NCI-H1105 treated with DMSO at 0.1 percent for 48 hours (cell line): ENCODE results near the gene AGBL4.
A peak's percentile ranks its signal among the peaks of the same experiment; 100 is the strongest.

Source experiments
- DNase-seq: peaks from one replicate; lab custom pipeline; 2025; lab: John Stamatoyannopoulos, UW

AGBL4 gene

GRCh38 chr1:48720929-48721328 lies 1302.8 kb downstream of the AGBL4 start:
- no peak for DNase-seq

GRCh38 chr1:48718705-48719104 lies 1305.0 kb downstream of the AGBL4 start:
- DNase-seq: no peak

GRCh38 chr1:48718116-48718630 lies 1305.6 kb downstream of the AGBL4 start:
- no peak for DNase-seq

GRCh38 chr1:48717082-48717481 lies 1306.7 kb downstream of the AGBL4 start:
- DNase-seq: no peak

GRCh38 chr1:48715921-48716320 lies 1307.8 kb downstream of the AGBL4 start:
- DNase-seq: no peak

- DNase-seq: no peak
Measured at GRCh38 chr1:48710915-48711314, 1312.8 kb downstream of the AGBL4 start.

GRCh38 chr1:48710318-48710717 lies 1313.4 kb downstream of the AGBL4 start:
- DNase-seq: no peak

GRCh38 chr1:48704736-48705135 lies 1319.0 kb downstream of the AGBL4 start:
- no peak for DNase-seq

GRCh38 chr1:48701445-48701844 lies 1322.3 kb downstream of the AGBL4 start:
- no peak for DNase-seq

- peak; percentile 42 for DNase-seq
Measured at GRCh38 chr1:48697066-48697707, 1326.6 kb downstream of the AGBL4 start.

- DNase-seq: peak; percentile 83
Measured at GRCh38 chr1:48695161-48695560, 1328.6 kb downstream of the AGBL4 start.

- no peak for DNase-seq
Measured at GRCh38 chr1:48693674-48694320, 1330.0 kb downstream of the AGBL4 start.

- DNase-seq: no peak
Measured at GRCh38 chr1:48693180-48693579, 1330.6 kb downstream of the AGBL4 start.

- no peak for DNase-seq
Measured at GRCh38 chr1:48692235-48692634, 1331.5 kb downstream of the AGBL4 start.

- DNase-seq: no peak
Measured at GRCh38 chr1:48691429-48692001, 1332.2 kb downstream of the AGBL4 start.

GRCh38 chr1:48688102-48688760 lies 1335.5 kb downstream of the AGBL4 start:
- no peak for DNase-seq

- DNase-seq: peak; percentile 18
Measured at GRCh38 chr1:48687282-48688045, 1336.3 kb downstream of the AGBL4 start.

- no peak for DNase-seq
Measured at GRCh38 chr1:48686159-48686558, 1337.6 kb downstream of the AGBL4 start.

- DNase-seq: no peak
Measured at GRCh38 chr1:48684381-48684780, 1339.4 kb downstream of the AGBL4 start.

- DNase-seq: no peak
Measured at GRCh38 chr1:48683839-48684238, 1339.9 kb downstream of the AGBL4 start.

GRCh38 chr1:48681476-48682305 lies 1342.1 kb downstream of the AGBL4 start:
- no peak for DNase-seq
